GM12878 (cell line): ENCODE data around the gene IQGAP1. TPM values are rescaled to one million over a fixed set of nuclear protein-coding genes. Genes with fewer than 3 reads are reported as not detected.

ENCODE experiments used
- ATAC-seq: fragments of 200-7000 bp; cut with Tn5 transposase; 3 replicates; pipeline ENCODE4 v1.9.1; 2020; ENCODE audit warnings: mild to moderate bottlenecking, moderate library complexity
- BruUV-seq: library from RNA; stranded (reverse); fragments of 400-500 nt; replicated peaks from 2 replicates; lab custom pipeline; 2021; lab: Mats Ljungman, UMichigan
- CTCF ChIA-PET: fragments of 300-600 bp; sonication (Branson Sonifier 250); formaldehyde crosslinking; extraction: SDS; loops from one replicate; lab custom pipeline; 2021; ENCODE audit warnings: inconsistent platforms; lab: Yijun Ruan, JAX
- POLR2A ChIA-PET: fragments of 350-600 bp; formaldehyde crosslinking; extraction: SDS; loops from one replicate; lab custom pipeline; 2021; ENCODE audit warnings: inconsistent platforms; lab: Charles Lee
- RAD21 ChIA-PET: fragments of 300-600 bp; sonication (Branson Sonifier 250); formaldehyde crosslinking; loops from one replicate; lab custom pipeline; 2023; ENCODE audit warnings: antibody characterized with exemption; ENCODE audit not compliant: unreplicated experiment; lab: Charles Lee
- SMC1A ChIA-PET: fragments of 300-600 bp; sonication (Branson Sonifier 250); formaldehyde crosslinking; loops from one replicate; lab custom pipeline; 2023; ENCODE audit not compliant: unreplicated experiment, uncharacterized antibody; lab: Charles Lee
- DNase-seq: peaks from one replicate; pipeline ENCODE4 v3.0.0-alpha.2; 2011; ENCODE audit warnings: low read depth, low spot score
- FAIRE-seq: peaks from 3 replicates; lab custom pipeline; 2011; peaks lifted over from hg19 to GRCh38; lab: Jason Lieb, UNC
- H2AFZ ChIP-seq: 2 replicates; pipeline ENCODE4 v1.6.0; 2011; ENCODE audit warnings: low read depth, low read length, control low read depth; ENCODE audit not compliant: control insufficient read depth
- H3K27ac ChIP-seq: 2 replicates; pipeline ENCODE4 v1.5.1; 2011; ENCODE audit warnings: control low read depth; ENCODE audit not compliant: control insufficient read depth, insufficient read depth
- H3K27me3 ChIP-seq, 2 experiments: replicated peaks in 1 of 2; 2 replicates each; pipeline versions ENCODE4 v1.6.0 to v1.6.1; 2011; ENCODE audit warnings: low read length in 1 of 2; ENCODE audit not compliant: control insufficient read depth in 2 of 2, insufficient read depth in 2 of 2
- H3K36me3 ChIP-seq, 2 experiments: 2 replicates each; pipeline ENCODE4 v1.5.1; 2011; ENCODE audit warnings: low read length in 1 of 2; ENCODE audit not compliant: control insufficient read depth in 2 of 2, insufficient read depth in 2 of 2
- H3K4me1 ChIP-seq: 2 replicates; pipeline ENCODE4 v1.6.1; 2011; ENCODE audit warnings: mild to moderate bottlenecking, low read length, moderate library complexity, mixed read lengths; ENCODE audit not compliant: control insufficient read depth, insufficient read depth
- H3K4me2 ChIP-seq: 2 replicates; pipeline ENCODE4 v1.6.0; 2011; ENCODE audit warnings: control low read depth; ENCODE audit not compliant: control insufficient read depth, insufficient read depth
- H3K4me3 ChIP-seq: fragments of 200-600 bp; sonication (generic); 2 replicates; pipeline ENCODE4 v1.5.1; 2016
- H3K79me2 ChIP-seq: 2 replicates; pipeline ENCODE4 v1.6.0; 2011; ENCODE audit warnings: low read length; ENCODE audit not compliant: control insufficient read depth, insufficient read depth
- H3K9ac ChIP-seq: 2 replicates; pipeline ENCODE4 v1.8.0; 2011; ENCODE audit warnings: low read length, control low read depth, mixed read lengths; ENCODE audit not compliant: control insufficient read depth, insufficient read depth
- H3K9me3 ChIP-seq: replicated peaks from 3 replicates; pipeline ENCODE4 v1.5.1; 2011; ENCODE audit warnings: mild to moderate bottlenecking, low read length; ENCODE audit not compliant: control insufficient read depth, insufficient read depth
- H4K20me1 ChIP-seq: 2 replicates; pipeline ENCODE4 v1.6.0; 2011; ENCODE audit not compliant: control insufficient read depth, insufficient read depth
- CREM ChIP-seq: IDR thresholded peaks from 2 replicates; pipeline ENCODE4 v1.6.1; 2014; ENCODE audit warnings: antibody characterized with exemption, low read depth
- E2F8 ChIP-seq: fragments of 450-650 bp; IDR thresholded peaks from 2 replicates; pipeline ENCODE4 v1.6.1; 2018; ENCODE audit warnings: mild to moderate bottlenecking, low read depth, moderate library complexity; ENCODE audit not compliant: partially characterized antibody
- GATAD2B ChIP-seq: fragments of 450-650 bp; conservative IDR thresholded peaks from 2 replicates; pipeline ENCODE4 v1.6.1; 2017; ENCODE audit warnings: low read depth, mild to moderate bottlenecking, moderate library complexity
- IKZF1 ChIP-seq: fragments of 450-650 bp; conservative IDR thresholded peaks from 2 replicates; pipeline ENCODE4 v1.6.1; 2017; ENCODE audit warnings: antibody characterized with exemption, mild to moderate bottlenecking
- KDM1A ChIP-seq: fragments of 200-600 bp; sonication (generic); IDR thresholded peaks from 2 replicates; pipeline ENCODE4 v1.6.1; 2016; ENCODE audit warnings: borderline replicate concordance
- MTA2 ChIP-seq: fragments of 450-650 bp; IDR thresholded peaks from 2 replicates; pipeline ENCODE4 v1.6.1; 2016; ENCODE audit warnings: low read depth, mild to moderate bottlenecking, moderate library complexity
- RB1 ChIP-seq: fragments of 450-650 bp; formaldehyde crosslinking; IDR thresholded peaks from 2 replicates; pipeline ENCODE4 v1.6.1; 2017; ENCODE audit warnings: mild to moderate bottlenecking, borderline replicate concordance
- SREBF2 ChIP-seq: IDR thresholded peaks from 2 replicates; pipeline ENCODE4 v1.6.1; 2012; ENCODE audit warnings: mild to moderate bottlenecking, low read length
- TCF3 ChIP-seq: IDR thresholded peaks from 2 replicates; pipeline ENCODE4 v1.6.1; 2012; ENCODE audit warnings: low read depth, mild to moderate bottlenecking, low read length, borderline replicate concordance; ENCODE audit not compliant: insufficient read depth
- ZSCAN29 ChIP-seq: fragments of 450-650 bp; IDR thresholded peaks from 2 replicates; pipeline ENCODE4 v1.6.1; 2017; ENCODE audit warnings: mild to moderate bottlenecking, moderate library complexity
- WGBS: methylation state at CpG from one replicate; pipeline ENCODE4 v1.1.6; 2016; ENCODE audit warnings: low lambda C conversion rate; ENCODE audit not compliant: insufficient replicate concordance, insufficient coverage; ENCODE audit errors: missing lambda C conversion rate; 5-methylcytosine and 5-hydroxymethylcytosine counted together
- in situ Hi-C: fragments of 300-500 bp; cut with MboI; formaldehyde crosslinking; loops from 9 replicates; pipeline ENCODE4 v1.14.3; 2018; ENCODE audit warnings: mixed read lengths
- intact Hi-C: fragments of 100-400 bp; cut with micrococcal nuclease; formaldehyde crosslinking; loops from one replicate; pipeline ENCODE4 v1.14.2; 2022; ENCODE audit not compliant: unreplicated experiment
- polyA plus RNA-seq, 11 experiments: library from polyadenylated mRNA; depleted of rRNA in 4 of 11; unstranded in 6 of 11; stranded (reverse) in 5 of 11; fragments of >200 nt; fragmentation: Nextera tagmentation in 4 of 11; fragmentation: Illumina TruSeq in 1 of 11; extraction: Ambion mirVana in 4 of 11; extraction: Trizol in 1 of 11; gene quantifications; 1 replicate in 1 of 11; 2 replicates in 10 of 11; pipeline versions ENCODE4 v1.2.1 to v1.2.3, GENCODE V29; 2011 to 2016; ENCODE audit warnings: inconsistent platforms in 2 of 11, missing spikeins in 2 of 11, low read depth in 1 of 11
- total RNA-seq, 4 experiments: library from RNA; depleted of rRNA in 3 of 4; stranded (reverse); fragments of >200 nt in 3 of 4; fragmentation: Illumina TruSeq in 1 of 4; extraction: Trizol in 1 of 4; gene quantifications; 2 replicates each; pipeline versions ENCODE4 v1.2.1 to v1.2.3, GENCODE V29; 2013 to 2021
- TF ChIP-seq, protein P1 (sequence below): IDR thresholded peaks from 2 replicates; pipeline ENCODE4 v1.6.1; 2011; ENCODE audit warnings: mild to moderate bottlenecking, low read depth, low read length, moderate library complexity; ENCODE audit not compliant: insufficient replicate concordance
- TF ChIP-seq, protein P2 (sequence below): fragments of 450-650 bp; IDR thresholded peaks from 2 replicates; pipeline ENCODE4 v1.6.1; 2016; ENCODE audit warnings: mild to moderate bottlenecking
- TF ChIP-seq, protein P3 (sequence below): IDR thresholded peaks from 2 replicates; pipeline ENCODE4 v1.6.1; 2011; ENCODE audit warnings: low read depth, mild to moderate bottlenecking, low read length, moderate library complexity, borderline replicate concordance; ENCODE audit errors: extremely low read depth

IQGAP1 gene
- total and polyA plus RNA-seq, 10 of the 15 experiments (the other 5 are each of a cell fraction or from before 2014, with no cell fraction given), result 65.2 to 250 (median 112) TPM

DNA sequence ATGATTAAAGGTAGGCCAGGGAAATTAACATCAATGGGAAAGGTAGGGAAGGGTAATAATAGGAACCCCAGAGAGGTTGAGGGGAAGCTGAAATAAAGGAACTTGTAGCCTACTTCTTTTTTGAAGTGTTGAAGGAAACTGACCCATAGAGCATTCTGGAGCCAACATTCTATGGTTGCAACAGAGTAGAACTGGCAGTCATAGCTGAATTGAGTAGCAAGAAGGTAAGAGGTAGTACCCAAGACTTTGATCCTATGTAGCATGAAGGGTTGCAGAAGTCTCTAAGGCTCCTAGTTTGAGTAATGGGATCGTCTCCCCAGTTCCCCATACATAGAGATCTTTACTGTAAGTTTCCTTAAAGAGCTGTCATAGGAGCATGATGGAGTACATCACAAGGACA, 43.4 kb upstream of the IQGAP1 start:
- ChIA-PET SMC1A (interaction anchor here (0.6 to 1.1 kb wide), 2 partner anchors 63 to 217 kb away, joined by 3 to 5 read pairs; no protein-coding TSS in a partner anchor), RAD21 (no interaction called here), CTCF (interaction anchor here (0.6 to 1.3 kb wide), 5 partner anchors 10 to 542 kb away, joined by 3 to 5 read pairs (median 4); no protein-coding TSS in a partner anchor), POLR2A (interaction anchor here (0.6 kb wide), 1 partner anchor 155 kb away, joined by 3 read pairs; no protein-coding TSS in a partner anchor)
- Histone ChIP-seq H3K36me3 (no peaks in the 10 kb centered on the region), H3K27me3 (no peaks in the 10 kb centered on the region), H4K20me1 (no peaks in the 10 kb centered on the region), H3K4me3 (no peak overlapping the region), H2AFZ (no peak overlapping the region), H3K79me2 (no peaks in the 10 kb centered on the region), H3K4me2 (no peak overlapping the region), H3K9ac (no peak overlapping the region), H3K27ac (no peak overlapping the region), H3K4me1 (peaks cover 5% of the 10 kb centered on the region; the same call in 1 of the 2 replicates), H3K9me3 (no peaks in the 10 kb centered on the region)
- TF ChIP-seq SREBF2 (no peak), KDM1A (no peak), TCF3 (no peak), RB1 (no peak), ZSCAN29 (no peak), E2F8 (no peak), GATAD2B (no peak), IKZF1 (no peak), MTA2 (no peak), CREM (no peak)
- TF ChIP-seq, protein P1, sequence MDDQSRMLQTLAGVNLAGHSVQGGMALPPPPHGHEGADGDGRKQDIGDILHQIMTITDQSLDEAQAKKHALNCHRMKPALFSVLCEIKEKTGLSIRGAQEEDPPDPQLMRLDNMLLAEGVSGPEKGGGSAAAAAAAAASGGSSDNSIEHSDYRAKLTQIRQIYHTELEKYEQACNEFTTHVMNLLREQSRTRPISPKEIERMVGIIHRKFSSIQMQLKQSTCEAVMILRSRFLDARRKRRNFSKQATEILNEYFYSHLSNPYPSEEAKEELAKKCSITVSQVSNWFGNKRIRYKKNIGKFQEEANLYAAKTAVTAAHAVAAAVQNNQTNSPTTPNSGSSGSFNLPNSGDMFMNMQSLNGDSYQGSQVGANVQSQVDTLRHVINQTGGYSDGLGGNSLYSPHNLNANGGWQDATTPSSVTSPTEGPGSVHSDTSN, result no peak
- TF ChIP-seq, protein P2, sequence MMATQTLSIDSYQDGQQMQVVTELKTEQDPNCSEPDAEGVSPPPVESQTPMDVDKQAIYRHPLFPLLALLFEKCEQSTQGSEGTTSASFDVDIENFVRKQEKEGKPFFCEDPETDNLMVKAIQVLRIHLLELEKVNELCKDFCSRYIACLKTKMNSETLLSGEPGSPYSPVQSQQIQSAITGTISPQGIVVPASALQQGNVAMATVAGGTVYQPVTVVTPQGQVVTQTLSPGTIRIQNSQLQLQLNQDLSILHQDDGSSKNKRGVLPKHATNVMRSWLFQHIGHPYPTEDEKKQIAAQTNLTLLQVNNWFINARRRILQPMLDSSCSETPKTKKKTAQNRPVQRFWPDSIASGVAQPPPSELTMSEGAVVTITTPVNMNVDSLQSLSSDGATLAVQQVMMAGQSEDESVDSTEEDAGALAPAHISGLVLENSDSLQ, result no peak
- TF ChIP-seq, protein P3, sequence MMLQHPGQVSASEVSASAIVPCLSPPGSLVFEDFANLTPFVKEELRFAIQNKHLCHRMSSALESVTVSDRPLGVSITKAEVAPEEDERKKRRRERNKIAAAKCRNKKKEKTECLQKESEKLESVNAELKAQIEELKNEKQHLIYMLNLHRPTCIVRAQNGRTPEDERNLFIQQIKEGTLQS, result no peak
- in situ Hi-C loops, result loop anchor here (25.0 kb wide), 1 partner anchor 893 kb away; no protein-coding TSS in a partner anchor
- ATAC-seq (no peak), FAIRE-seq (no peak), DNase-seq (no peak)
- 20% methylated on average over 1 of the region's 1 CpG for WGBS
- no TSS peak for BruUV-seq
- intact Hi-C loops, result no loop called here
